Sigmoid colon (tissue), 4 donors: ENCODE measurements around the gene ARHGAP30.

Experiments used
- CTCF ChIP-seq, 4 experiments: fragments of 450-650 bp in 3 of 4; fragments of 200-600 bp in 1 of 4; IDR thresholded peaks; one replicate each; pipeline ENCODE4 v1.5.1; 2016 to 2019; ENCODE audit warnings: antibody characterized with exemption in 4 of 4, mild to moderate bottlenecking in 3 of 4, moderate library complexity in 2 of 4
- EP300 ChIP-seq, 4 donors: sonication (generic); formaldehyde crosslinking; IDR thresholded peaks; one replicate each; pipeline ENCODE4 v1.6.1; 2017; ENCODE audit warnings: antibody characterized with exemption in 4 of 4
- POLR2A ChIP-seq, 2 donors: fragments of 450-650 bp; IDR thresholded peaks; one replicate each; pipeline ENCODE4 v1.6.1; 2016; ENCODE audit warnings: antibody characterized with exemption in 2 of 2, mild to moderate bottlenecking in 2 of 2, moderate library complexity in 2 of 2
- POLR2AphosphoS5 ChIP-seq, 4 donors: sonication (generic); formaldehyde crosslinking; IDR thresholded peaks; one replicate each; pipeline ENCODE4 v1.6.1; 2017; ENCODE audit warnings: antibody characterized with exemption in 4 of 4

DNA sequence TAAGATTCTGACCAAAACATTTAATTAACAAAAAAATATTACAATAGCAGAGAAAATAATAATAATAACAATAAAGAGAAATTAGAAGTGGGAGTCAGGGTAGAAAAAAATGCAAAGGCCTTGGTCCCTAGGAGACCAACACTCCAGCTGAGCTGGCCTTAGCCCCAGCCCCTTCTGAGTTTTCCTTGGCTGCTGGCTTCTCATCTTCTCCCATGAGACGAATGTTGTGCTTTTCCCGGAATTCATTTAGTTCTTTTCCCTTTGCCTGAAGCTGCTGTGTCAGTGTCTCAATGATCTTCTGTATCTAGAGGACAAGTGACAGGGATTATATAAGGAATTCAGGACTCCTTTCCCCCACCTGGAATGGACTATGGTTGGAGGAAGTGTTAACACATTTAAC, 30.9 kb upstream of the ARHGAP30 start:
- no peak for TF ChIP-seq CTCF (IDR thresholded peaks at IDR 0.05)
- TF ChIP-seq EP300 (IDR thresholded peaks at IDR 0.05): no peak
- no peak for TF ChIP-seq POLR2A (IDR thresholded peaks at IDR 0.05)
- TF ChIP-seq POLR2AphosphoS5 (IDR thresholded peaks at IDR 0.05): no peak
